ENCODE measurements around the gene TTC34.

DNA sequence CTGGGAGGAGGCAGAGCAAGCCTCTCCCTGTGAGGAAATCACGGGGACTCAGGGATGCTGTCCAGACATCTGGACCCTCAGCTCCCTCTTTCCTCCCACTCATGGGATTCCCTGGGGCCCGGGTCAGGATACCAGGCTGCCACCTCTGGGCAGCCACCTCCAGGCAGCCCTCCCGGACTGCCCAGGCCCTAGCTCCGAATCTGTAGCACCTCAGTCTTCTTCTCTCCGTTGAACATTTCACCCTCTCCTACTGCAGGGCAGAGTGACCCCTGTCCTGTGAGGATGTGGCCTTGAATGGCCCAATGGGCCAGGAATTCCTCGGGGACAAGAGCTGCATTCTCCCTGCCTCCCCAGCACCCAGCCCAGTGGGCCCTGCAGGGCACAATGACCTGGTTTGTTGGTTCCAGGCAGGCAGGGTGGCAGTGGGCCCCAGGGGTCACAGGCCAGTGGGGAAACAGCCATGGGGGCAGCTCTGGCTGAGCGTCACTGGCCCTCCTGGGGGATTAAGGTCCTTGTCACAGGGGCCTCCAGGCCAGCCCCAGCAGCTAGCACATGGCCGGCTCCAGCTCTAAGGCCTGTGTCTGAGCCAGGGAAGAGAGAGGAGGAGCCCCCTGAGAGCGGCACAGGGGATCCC lies 9.5 kb upstream of the TTC34 start:
- TF ChIP-seq, protein P1, sequence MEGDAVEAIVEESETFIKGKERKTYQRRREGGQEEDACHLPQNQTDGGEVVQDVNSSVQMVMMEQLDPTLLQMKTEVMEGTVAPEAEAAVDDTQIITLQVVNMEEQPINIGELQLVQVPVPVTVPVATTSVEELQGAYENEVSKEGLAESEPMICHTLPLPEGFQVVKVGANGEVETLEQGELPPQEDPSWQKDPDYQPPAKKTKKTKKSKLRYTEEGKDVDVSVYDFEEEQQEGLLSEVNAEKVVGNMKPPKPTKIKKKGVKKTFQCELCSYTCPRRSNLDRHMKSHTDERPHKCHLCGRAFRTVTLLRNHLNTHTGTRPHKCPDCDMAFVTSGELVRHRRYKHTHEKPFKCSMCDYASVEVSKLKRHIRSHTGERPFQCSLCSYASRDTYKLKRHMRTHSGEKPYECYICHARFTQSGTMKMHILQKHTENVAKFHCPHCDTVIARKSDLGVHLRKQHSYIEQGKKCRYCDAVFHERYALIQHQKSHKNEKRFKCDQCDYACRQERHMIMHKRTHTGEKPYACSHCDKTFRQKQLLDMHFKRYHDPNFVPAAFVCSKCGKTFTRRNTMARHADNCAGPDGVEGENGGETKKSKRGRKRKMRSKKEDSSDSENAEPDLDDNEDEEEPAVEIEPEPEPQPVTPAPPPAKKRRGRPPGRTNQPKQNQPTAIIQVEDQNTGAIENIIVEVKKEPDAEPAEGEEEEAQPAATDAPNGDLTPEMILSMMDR (IDR thresholded peaks at IDR 0.05), result no peak
- TF ChIP-seq POLR2A (IDR thresholded peaks at IDR 0.05), result no peak
